Measurements from ENCODE around the gene FOXP1.

DNA sequence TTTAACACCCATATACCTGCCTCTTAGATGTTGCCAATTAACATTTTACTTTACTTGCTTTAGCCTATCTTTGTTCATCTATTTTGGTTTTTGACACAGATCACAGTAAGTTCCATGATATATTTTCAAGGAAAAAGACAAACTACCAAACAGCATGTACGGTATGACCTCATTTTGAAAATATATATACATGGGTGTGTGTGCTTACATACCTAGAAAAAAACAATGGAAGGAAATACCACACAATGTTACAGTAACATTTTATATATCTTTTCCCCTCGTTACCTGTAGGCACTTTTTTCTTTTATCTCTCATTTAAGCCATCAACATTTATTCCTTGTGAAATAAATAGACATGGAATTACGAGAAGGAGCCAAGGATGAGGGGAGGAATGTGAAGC lies 170.0 kb downstream of the FOXP1 start:
- TF ChIP-seq, protein P1, sequence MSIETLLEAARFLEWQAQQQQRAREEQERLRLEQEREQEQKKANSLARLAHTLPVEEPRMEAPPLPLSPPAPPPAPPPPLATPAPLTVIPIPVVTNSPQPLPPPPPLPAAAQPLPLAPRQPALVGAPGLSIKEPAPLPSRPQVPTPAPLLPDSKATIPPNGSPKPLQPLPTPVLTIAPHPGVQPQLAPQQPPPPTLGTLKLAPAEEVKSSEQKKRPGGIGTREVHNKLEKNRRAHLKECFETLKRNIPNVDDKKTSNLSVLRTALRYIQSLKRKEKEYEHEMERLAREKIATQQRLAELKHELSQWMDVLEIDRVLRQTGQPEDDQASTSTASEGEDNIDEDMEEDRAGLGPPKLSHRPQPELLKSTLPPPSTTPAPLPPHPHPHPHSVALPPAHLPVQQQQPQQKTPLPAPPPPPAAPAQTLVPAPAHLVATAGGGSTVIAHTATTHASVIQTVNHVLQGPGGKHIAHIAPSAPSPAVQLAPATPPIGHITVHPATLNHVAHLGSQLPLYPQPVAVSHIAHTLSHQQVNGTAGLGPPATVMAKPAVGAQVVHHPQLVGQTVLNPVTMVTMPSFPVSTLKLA (conservative IDR thresholded peaks at IDR 0.05), result no peak
- TF ChIP-seq, protein P2, sequence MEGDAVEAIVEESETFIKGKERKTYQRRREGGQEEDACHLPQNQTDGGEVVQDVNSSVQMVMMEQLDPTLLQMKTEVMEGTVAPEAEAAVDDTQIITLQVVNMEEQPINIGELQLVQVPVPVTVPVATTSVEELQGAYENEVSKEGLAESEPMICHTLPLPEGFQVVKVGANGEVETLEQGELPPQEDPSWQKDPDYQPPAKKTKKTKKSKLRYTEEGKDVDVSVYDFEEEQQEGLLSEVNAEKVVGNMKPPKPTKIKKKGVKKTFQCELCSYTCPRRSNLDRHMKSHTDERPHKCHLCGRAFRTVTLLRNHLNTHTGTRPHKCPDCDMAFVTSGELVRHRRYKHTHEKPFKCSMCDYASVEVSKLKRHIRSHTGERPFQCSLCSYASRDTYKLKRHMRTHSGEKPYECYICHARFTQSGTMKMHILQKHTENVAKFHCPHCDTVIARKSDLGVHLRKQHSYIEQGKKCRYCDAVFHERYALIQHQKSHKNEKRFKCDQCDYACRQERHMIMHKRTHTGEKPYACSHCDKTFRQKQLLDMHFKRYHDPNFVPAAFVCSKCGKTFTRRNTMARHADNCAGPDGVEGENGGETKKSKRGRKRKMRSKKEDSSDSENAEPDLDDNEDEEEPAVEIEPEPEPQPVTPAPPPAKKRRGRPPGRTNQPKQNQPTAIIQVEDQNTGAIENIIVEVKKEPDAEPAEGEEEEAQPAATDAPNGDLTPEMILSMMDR (IDR thresholded peaks at IDR 0.05 in 2 of 3, conservative IDR thresholded peaks at IDR 0.05 in 1 of 3; ENCODE audit: insufficient read depth in 2 of 3, low read depth in 1 of 3, low read length in 3 of 3), result no peak
